ENCODE measurements around the gene TRABD2B. TPM values are rescaled to one million over a fixed set of nuclear protein-coding genes. Genes with fewer than 3 reads are reported as not detected.

Gene TRABD2B
- total RNA-seq, 2 donors from 2014 or later, result 2.6 to 4.3 TPM

- H3K27ac ChIP-seq, result no peak overlapping the region
- WGBS, 2 donors, result 67 to 74% methylated on average over 7 of the region's 7 CpGs
- no peaks in the 10 kb centered on the region for H3K9me3 ChIP-seq
- no peaks in the 10 kb centered on the region for H3K4me1 ChIP-seq
- ATAC-seq (no peak), DNase-seq (no peak)
- H3K27me3 ChIP-seq, result no peaks in the 10 kb centered on the region
- TF ChIP-seq POLR2A (IDR thresholded peaks at IDR 0.05), result no peak
- TF ChIP-seq CTCF (IDR thresholded peaks at IDR 0.05), result no peak
- H3K36me3 ChIP-seq (replicated peaks in 1 of 2; ENCODE audit: insufficient read depth in 1 of 2, low read depth in 2 of 2), result no peaks in the 10 kb centered on the region
- intact Hi-C loops (cut with DNase I), result no loop called here
- H3K4me3 ChIP-seq, result no peak overlapping the region
These were observed 184.2 kb downstream of the TRABD2B start for GRCh38 chr1:47812904-47813514.

GRCh38 chr1:47810964-47811682, 186.1 kb downstream of the TRABD2B start:
- DNase-seq (no peak), ATAC-seq (no peak)
- no peaks in the 10 kb centered on the region for H3K4me1 ChIP-seq
- H3K4me3 ChIP-seq, result no peak overlapping the region
- no peaks in the 10 kb centered on the region for H3K27me3 ChIP-seq
- intact Hi-C loops (cut with DNase I), result no loop called here
- no peaks in the 10 kb centered on the region for H3K36me3 ChIP-seq (replicated peaks in 1 of 2; ENCODE audit: insufficient read depth in 1 of 2, low read depth in 2 of 2)
- WGBS, 2 donors, result 67 to 84% methylated on average over 9 of the region's 9 CpGs
- H3K27ac ChIP-seq, result no peak overlapping the region
- H3K9me3 ChIP-seq, result no peaks in the 10 kb centered on the region
- TF ChIP-seq POLR2A (IDR thresholded peaks at IDR 0.05) (no peak), CTCF (IDR thresholded peaks at IDR 0.05) (no peak)

- H3K27me3 ChIP-seq, result no peaks in the 10 kb centered on the region
- no peak for ATAC-seq
- 52 to 69% methylated on average over 5 to 8 of the region's 8 CpGs for WGBS, 2 donors
- intact Hi-C loops (cut with DNase I), result no loop called here
- no peaks in the 10 kb centered on the region for H3K4me1 ChIP-seq
- H3K27ac ChIP-seq, result no peak overlapping the region
- TF ChIP-seq POLR2A (IDR thresholded peaks at IDR 0.05), result no peak
- no peak for TF ChIP-seq CTCF (IDR thresholded peaks at IDR 0.05)
- no peaks in the 10 kb centered on the region for H3K9me3 ChIP-seq
- no peaks in the 10 kb centered on the region for H3K36me3 ChIP-seq (replicated peaks in 1 of 2; ENCODE audit: insufficient read depth in 1 of 2, low read depth in 2 of 2)
- no peak for DNase-seq
- no peak overlapping the region for H3K4me3 ChIP-seq
These were observed 187.7 kb downstream of the TRABD2B start for GRCh38 chr1:47809301-47810084.

- no peak overlapping the region for H3K27ac ChIP-seq
- H3K4me3 ChIP-seq, result no peak overlapping the region
- no peaks in the 10 kb centered on the region for H3K4me1 ChIP-seq
- no peak for TF ChIP-seq CTCF (IDR thresholded peaks at IDR 0.05)
- H3K36me3 ChIP-seq (replicated peaks in 1 of 2; ENCODE audit: insufficient read depth in 1 of 2, low read depth in 2 of 2), result no peaks in the 10 kb centered on the region
- intact Hi-C loops (cut with DNase I), result no loop called here
- ATAC-seq (no peak), DNase-seq (no peak)
- H3K9me3 ChIP-seq, result no peaks in the 10 kb centered on the region
- no peaks in the 10 kb centered on the region for H3K27me3 ChIP-seq
- 69% methylated on average over 2 of the region's 2 CpGs for WGBS, 2 donors
These were observed 188.6 kb downstream of the TRABD2B start for GRCh38 chr1:47808612-47809011.

Data from body of pancreas (tissue), 4 donors.